ENCODE data around the gene PHKG1. TPM values are rescaled to one million over a fixed set of nuclear protein-coding genes. Genes with fewer than 3 reads are reported as not detected.

PHKG1 gene
- total RNA-seq, 2 donors from 2014 or later: 0.46 TPM

- WGBS, 2 experiments (ENCODE audit: insufficient coverage in 1 of 2, insufficient read length in 1 of 2): 62 to 74% methylated on average over 4 to 8 of the region's 8 CpGs
- H3K36me3 Mint-ChIP-seq (ENCODE audit: low read depth): no peaks in the 10 kb centered on the region
- no peaks in the 10 kb centered on the region for H3K27me3 Mint-ChIP-seq (ENCODE audit: insufficient read depth)
- Histone ChIP-seq H3K4me3 (ENCODE audit: low read length) (no peak overlapping the region), H3K4me1 (ENCODE audit: control insufficient read depth, insufficient read depth, low read length) (no peaks in the 10 kb centered on the region), H3K27ac (ENCODE audit: low read depth, low read length) (no peak overlapping the region), H3K9ac (ENCODE audit: extremely low read depth, low read length, poor library complexity, severe bottlenecking) (no peak overlapping the region), H3K9me3 (ENCODE audit: control insufficient read depth, low read length) (peaks cover 16% of the 10 kb centered on the region), H3K27me3 (ENCODE audit: control insufficient read depth, insufficient read depth, low read length, poor library complexity, severe bottlenecking) (no peaks in the 10 kb centered on the region), H3K36me3 (ENCODE audit: control insufficient read depth, insufficient read depth, low read length) (no peaks in the 10 kb centered on the region)
- no peak for TF ChIP-seq CTCF (conservative IDR thresholded peaks at IDR 0.05)
- no peaks in the 10 kb centered on the region for H3K4me1 Mint-ChIP-seq
- H3K4me3 Mint-ChIP-seq: no peak overlapping the region
- no peak overlapping the region for H3K27ac Mint-ChIP-seq
- no peak for DNase-seq
- H3K9me3 Mint-ChIP-seq: peaks cover 86% of the 10 kb centered on the region
Observed at GRCh38 chr7:56125831-56126230, 33.1 kb upstream of the PHKG1 start.

GRCh38 chr7:56124981-56125380, 32.2 kb upstream of the PHKG1 start:
- TF ChIP-seq CTCF (conservative IDR thresholded peaks at IDR 0.05): no peak
- Mint-ChIP-seq H3K27me3 (ENCODE audit: insufficient read depth) (no peaks in the 10 kb centered on the region), H3K9me3 (peaks cover 86% of the 10 kb centered on the region), H3K4me3 (no peak overlapping the region), H3K27ac (no peak overlapping the region), H3K36me3 (ENCODE audit: low read depth) (no peaks in the 10 kb centered on the region), H3K4me1 (no peaks in the 10 kb centered on the region)
- Histone ChIP-seq H3K36me3 (ENCODE audit: control insufficient read depth, insufficient read depth, low read length) (no peaks in the 10 kb centered on the region), H3K9ac (ENCODE audit: extremely low read depth, low read length, poor library complexity, severe bottlenecking) (no peak overlapping the region), H3K4me3 (ENCODE audit: low read length) (no peak overlapping the region), H3K27me3 (ENCODE audit: control insufficient read depth, insufficient read depth, low read length, poor library complexity, severe bottlenecking) (no peaks in the 10 kb centered on the region), H3K27ac (ENCODE audit: low read depth, low read length) (no peak overlapping the region), H3K9me3 (ENCODE audit: control insufficient read depth, low read length) (peaks cover 14% of the 10 kb centered on the region), H3K4me1 (ENCODE audit: control insufficient read depth, insufficient read depth, low read length) (no peaks in the 10 kb centered on the region)
- WGBS, 2 experiments (ENCODE audit: insufficient coverage in 1 of 2, insufficient read length in 1 of 2): 55 to 62% methylated on average over 6 of the region's 6 CpGs
- DNase-seq: no peak

GRCh38 chr7:56121440-56121839, 28.7 kb upstream of the PHKG1 start:
- 83 to 88% methylated on average over 6 of the region's 6 CpGs for WGBS, 2 experiments (ENCODE audit: insufficient coverage in 1 of 2, insufficient read length in 1 of 2)
- no peak for TF ChIP-seq CTCF (conservative IDR thresholded peaks at IDR 0.05)
- Mint-ChIP-seq H3K4me3 (no peak overlapping the region), H3K36me3 (ENCODE audit: low read depth) (no peaks in the 10 kb centered on the region), H3K27ac (no peak overlapping the region), H3K4me1 (no peaks in the 10 kb centered on the region), H3K9me3 (peaks cover 94% of the 10 kb centered on the region), H3K27me3 (ENCODE audit: insufficient read depth) (no peaks in the 10 kb centered on the region)
- no peaks in the 10 kb centered on the region for H3K36me3 ChIP-seq (ENCODE audit: control insufficient read depth, insufficient read depth, low read length)
- H3K27ac ChIP-seq (ENCODE audit: low read depth, low read length): no peak overlapping the region
- no peak overlapping the region for H3K4me3 ChIP-seq (ENCODE audit: low read length)
- peaks cover 17% of the 10 kb centered on the region for H3K9me3 ChIP-seq (ENCODE audit: control insufficient read depth, low read length)
- H3K9ac ChIP-seq (ENCODE audit: extremely low read depth, low read length, poor library complexity, severe bottlenecking): no peak overlapping the region
- no peaks in the 10 kb centered on the region for H3K4me1 ChIP-seq (ENCODE audit: control insufficient read depth, insufficient read depth, low read length)
- no peak for DNase-seq
- no peaks in the 10 kb centered on the region for H3K27me3 ChIP-seq (ENCODE audit: control insufficient read depth, insufficient read depth, low read length, poor library complexity, severe bottlenecking)
